IPS-15b (cell line): ENCODE results near the gene PCDH12.

ENCODE experiments used
- H3K27me3 ChIP-seq: one replicate; pipeline ENCODE4 v1.6.1; 2013; ENCODE audit warnings: low read length; ENCODE audit not compliant: control insufficient read depth, insufficient read depth
- H3K36me3 ChIP-seq: one replicate; pipeline ENCODE4 v1.6.1; 2013; ENCODE audit warnings: low read length; ENCODE audit not compliant: control insufficient read depth, insufficient read depth
- H3K4me1 ChIP-seq: one replicate; pipeline ENCODE4 v1.6.1; 2013; ENCODE audit warnings: mild to moderate bottlenecking, low read length; ENCODE audit not compliant: control insufficient read depth, insufficient read depth
- H3K4me3 ChIP-seq: one replicate; pipeline ENCODE4 v1.5.1; 2013; ENCODE audit warnings: low read depth, low read length
- H3K9ac ChIP-seq: one replicate; pipeline ENCODE4 v1.6.1; 2013; ENCODE audit warnings: low read depth, mild to moderate bottlenecking, low read length
- H3K9me3 ChIP-seq: one replicate; pipeline ENCODE4 v1.6.1; 2013; ENCODE audit warnings: mild to moderate bottlenecking, low read length; ENCODE audit not compliant: control insufficient read depth, insufficient read depth

The PCDH12 gene

GRCh38 chr5:141961466-141961865 lies 3.5 kb upstream of the PCDH12 start:
- Histone ChIP-seq H3K27me3 (no peaks in the 10 kb centered on the region), H3K4me3 (no peak overlapping the region), H3K9ac (no peak overlapping the region), H3K9me3 (no peaks in the 10 kb centered on the region), H3K4me1 (peaks cover 6% of the 10 kb centered on the region), H3K36me3 (no peaks in the 10 kb centered on the region)

- H3K9ac ChIP-seq, result no peak overlapping the region
These were observed 2.7 kb upstream of the PCDH12 start for GRCh38 chr5:141960449-141961323.

GRCh38 chr5:141960018-141960417 lies 2.0 kb upstream of the PCDH12 start:
- Histone ChIP-seq H3K36me3 (no peaks in the 10 kb centered on the region), H3K4me3 (no peak overlapping the region), H3K9me3 (no peaks in the 10 kb centered on the region), H3K4me1 (peaks cover 6% of the 10 kb centered on the region), H3K9ac (no peak overlapping the region), H3K27me3 (no peaks in the 10 kb centered on the region)

More at GRCh38 chr5:141960449-141961323, 2.7 kb upstream of the PCDH12 start:
- H3K27me3 ChIP-seq, result no peaks in the 10 kb centered on the region
- no peak overlapping the region for H3K4me3 ChIP-seq
- no peaks in the 10 kb centered on the region for H3K9me3 ChIP-seq
- no peaks in the 10 kb centered on the region for H3K36me3 ChIP-seq
- H3K4me1 ChIP-seq, result peaks cover 6% of the 10 kb centered on the region

GRCh38 chr5:141958546-141959172 lies 657 bp upstream of the PCDH12 start:
- H3K4me3 ChIP-seq, result no peak overlapping the region
- H3K4me1 ChIP-seq, result peaks cover 6% of the 10 kb centered on the region

GRCh38 chr5:141957367-141957996 lies 520 bp downstream of the PCDH12 start:
- Histone ChIP-seq H3K9ac (no peak overlapping the region), H3K36me3 (no peaks in the 10 kb centered on the region), H3K4me3 (no peak overlapping the region), H3K27me3 (no peaks in the 10 kb centered on the region), H3K9me3 (no peaks in the 10 kb centered on the region), H3K4me1 (peaks cover 6% of the 10 kb centered on the region)

More at GRCh38 chr5:141958546-141959172, 657 bp upstream of the PCDH12 start:
- H3K9ac ChIP-seq, result no peak overlapping the region
- H3K27me3 ChIP-seq, result no peaks in the 10 kb centered on the region
- H3K36me3 ChIP-seq, result no peaks in the 10 kb centered on the region
- no peaks in the 10 kb centered on the region for H3K9me3 ChIP-seq

- Histone ChIP-seq H3K9ac (no peak overlapping the region), H3K27me3 (no peaks in the 10 kb centered on the region), H3K36me3 (no peaks in the 10 kb centered on the region), H3K9me3 (no peaks in the 10 kb centered on the region), H3K4me1 (peaks cover 5% of the 10 kb centered on the region), H3K4me3 (no peak overlapping the region)
These were observed 3.8 kb downstream of the PCDH12 start for GRCh38 chr5:141954194-141954593.

GRCh38 chr5:141952020-141952419 lies 6.0 kb downstream of the PCDH12 start:
- Histone ChIP-seq H3K4me3 (no peak overlapping the region), H3K27me3 (no peaks in the 10 kb centered on the region), H3K9ac (no peak overlapping the region), H3K36me3 (no peaks in the 10 kb centered on the region), H3K4me1 (peaks cover 5% of the 10 kb centered on the region), H3K9me3 (no peaks in the 10 kb centered on the region)

GRCh38 chr5:141951332-141951781 lies 6.6 kb downstream of the PCDH12 start:
- Histone ChIP-seq H3K4me3 (no peak overlapping the region), H3K4me1 (peaks cover 5% of the 10 kb centered on the region), H3K36me3 (no peaks in the 10 kb centered on the region), H3K9me3 (no peaks in the 10 kb centered on the region), H3K9ac (no peak overlapping the region), H3K27me3 (no peaks in the 10 kb centered on the region)

- no peak overlapping the region for H3K9ac ChIP-seq
- H3K27me3 ChIP-seq, result no peaks in the 10 kb centered on the region
- H3K36me3 ChIP-seq, result no peaks in the 10 kb centered on the region
- peaks cover 10% of the 10 kb centered on the region for H3K4me1 ChIP-seq
- H3K9me3 ChIP-seq, result no peaks in the 10 kb centered on the region
- no peak overlapping the region for H3K4me3 ChIP-seq
These were observed 7.6 kb downstream of the PCDH12 start for GRCh38 chr5:141950207-141951005.

GRCh38 chr5:141949511-141949910 lies 8.5 kb downstream of the PCDH12 start:
- Histone ChIP-seq H3K9me3 (no peaks in the 10 kb centered on the region), H3K36me3 (no peaks in the 10 kb centered on the region), H3K4me1 (peaks cover 10% of the 10 kb centered on the region), H3K4me3 (no peak overlapping the region), H3K27me3 (no peaks in the 10 kb centered on the region), H3K9ac (no peak overlapping the region)

GRCh38 chr5:141948812-141949211 lies 9.2 kb downstream of the PCDH12 start:
- H3K9me3 ChIP-seq, result no peaks in the 10 kb centered on the region
- H3K9ac ChIP-seq, result no peak overlapping the region
- peaks cover 10% of the 10 kb centered on the region for H3K4me1 ChIP-seq
- H3K4me3 ChIP-seq, result no peak overlapping the region
- no peaks in the 10 kb centered on the region for H3K27me3 ChIP-seq
- H3K36me3 ChIP-seq, result no peaks in the 10 kb centered on the region
